K562 (cell line): ENCODE results near the gene IMP4. TPM values are rescaled to one million over a fixed set of nuclear protein-coding genes. Genes with fewer than 3 reads are reported as not detected.
A peak's percentile ranks its signal among the peaks of the same experiment; 100 is the strongest.

Experiments
- ATAC-seq: fragments of 200-7000 bp; cut with Tn5 transposase; 3 replicates; pipeline ENCODE4 v1.9.1; 2020; ENCODE audit warnings: moderate library complexity
- BruUV-seq: library from RNA; stranded (reverse); fragments of 400-500 nt; replicated peaks from 2 replicates; lab custom pipeline; 2021; lab: Mats Ljungman, UMichigan
- CTCF ChIA-PET: fragments of 300-600 bp; formaldehyde crosslinking; extraction: SDS; loops from one replicate; lab custom pipeline; 2021; ENCODE audit warnings: low intra/inter-chr PET ratio; lab: Yijun Ruan, JAX
- POLR2A ChIA-PET: fragments of 300-600, 350-650 bp; sonication (Branson Sonifier 250); formaldehyde crosslinking; extraction: SDS; loops from one replicate; lab custom pipeline; 2021; ENCODE audit warnings: antibody characterized with exemption, inconsistent platforms; lab: Yijun Ruan, JAX
- DNase-seq, 4 experiments: peaks; one replicate each; pipeline versions ENCODE4 v3.0.0 to v3.0.0-alpha.2; 2011 to 2018; ENCODE audit warnings: low spot score in 3 of 4, mixed read lengths in 3 of 4; ENCODE audit errors: extremely low read depth in 1 of 4
- FAIRE-seq: peaks from 2 replicates; lab custom pipeline; 2011; peaks lifted over from hg19 to GRCh38; lab: Jason Lieb, UNC
- H2AFZ ChIP-seq: 2 replicates; pipeline ENCODE4 v1.6.0; 2011; ENCODE audit warnings: low read depth, low read length, control low read depth, inconsistent platforms
- H3K27ac ChIP-seq: fragments of 200-600 bp; 3 replicates; pipeline ENCODE4 v1.8.0; 2011; ENCODE audit warnings: low read depth, mild to moderate bottlenecking, control low read depth, inconsistent platforms, low read length, moderate library complexity, mixed read lengths; ENCODE audit errors: extremely low read depth
- H3K27me3 ChIP-seq, 2 experiments: fragments of 300-600 bp in 1 of 2; 2 replicates in 1 of 2; 3 replicates in 1 of 2; pipeline versions ENCODE4 v1.6.0 to v1.8.0; 2011; ENCODE audit warnings: inconsistent platforms in 2 of 2, low read length in 2 of 2, mild to moderate bottlenecking in 1 of 2, mixed read lengths in 1 of 2, moderate library complexity in 1 of 2; ENCODE audit not compliant: control insufficient read depth in 2 of 2, insufficient read depth in 2 of 2
- H3K36me3 ChIP-seq: fragments of 300-600 bp; 3 replicates; pipeline ENCODE4 v1.8.0; 2011; ENCODE audit warnings: mild to moderate bottlenecking, low read length, inconsistent platforms; ENCODE audit not compliant: control insufficient read depth, insufficient read depth
- H3K4me1 ChIP-seq, 2 experiments: fragments of 200-600 bp in 1 of 2; replicated peaks in 1 of 2; 2 replicates in 1 of 2; 3 replicates in 1 of 2; pipeline versions ENCODE4 v1.5.1 to v1.8.0; 2011; ENCODE audit warnings: inconsistent platforms in 2 of 2, low read length in 2 of 2, mild to moderate bottlenecking in 1 of 2, mixed read lengths in 1 of 2, moderate library complexity in 1 of 2; ENCODE audit not compliant: control insufficient read depth in 2 of 2, insufficient read depth in 2 of 2
- H3K4me2 ChIP-seq: 2 replicates; pipeline ENCODE4 v1.6.1; 2011; ENCODE audit warnings: low read length, control low read depth, inconsistent platforms, mixed read lengths; ENCODE audit not compliant: insufficient read depth
- H3K4me3 ChIP-seq: fragments of 200-600 bp; sonication (generic), shearing (Covaris generic); 2 replicates; pipeline ENCODE4 v1.5.1; 2016; ENCODE audit warnings: control low read depth, inconsistent platforms
- H3K79me2 ChIP-seq: fragments of 200-600 bp; 3 replicates; pipeline ENCODE4 v1.8.0; 2011; ENCODE audit warnings: low read length, inconsistent platforms; ENCODE audit not compliant: control insufficient read depth, insufficient read depth
- H3K9ac ChIP-seq, 2 experiments: 2 replicates each; pipeline versions ENCODE4 v1.6.0 to v1.6.1; 2011; ENCODE audit warnings: low read depth in 2 of 2, low read length in 2 of 2, control low read depth in 1 of 2, inconsistent platforms in 1 of 2, mild to moderate bottlenecking in 1 of 2, mixed read lengths in 1 of 2; ENCODE audit not compliant: insufficient read depth in 1 of 2
- H3K9me1 ChIP-seq: one replicate; pipeline ENCODE4 v1.6.0; 2011; ENCODE audit warnings: inconsistent platforms, mild to moderate bottlenecking, low read length, moderate library complexity; ENCODE audit not compliant: control insufficient read depth, insufficient read depth
- H3K9me3 ChIP-seq: replicated peaks from 2 replicates; pipeline ENCODE4 v1.5.1; 2011; ENCODE audit warnings: low read depth, low read length, inconsistent platforms; ENCODE audit not compliant: control insufficient read depth, insufficient read depth
- H4K20me1 ChIP-seq: replicated peaks from 2 replicates; pipeline ENCODE4 v1.6.1; 2011; ENCODE audit warnings: low read length, inconsistent platforms, mixed read lengths; ENCODE audit not compliant: control insufficient read depth, insufficient read depth
- ETV1 ChIP-seq: fragments of 450-650 bp; conservative IDR thresholded peaks from 2 replicates; pipeline ENCODE4 v1.6.1; 2016; ENCODE audit warnings: missing genetic modification characterization, control low read depth, low read depth, missing compliant biosample characterization
- FOXA1 ChIP-seq: fragments of 450-650 bp; IDR thresholded peaks from 2 replicates; pipeline ENCODE4 v1.6.1; 2016; ENCODE audit warnings: mild to moderate bottlenecking, borderline replicate concordance
- MCM3 ChIP-seq: fragments of 450-650 bp; IDR thresholded peaks from 2 replicates; pipeline ENCODE4 v1.6.1; 2016
- NUFIP1 ChIP-seq: fragments of 450-650 bp; IDR thresholded peaks from 2 replicates; pipeline ENCODE4 v1.6.1; 2018; ENCODE audit not compliant: partially characterized antibody
- POLR2AphosphoS2 ChIP-seq: IDR thresholded peaks from 2 replicates; pipeline ENCODE4 v1.6.1; 2012; ENCODE audit warnings: low read length, improper control_type of control experiment
- RUNX1 ChIP-seq: sonication (generic); IDR thresholded peaks from 2 replicates; pipeline ENCODE4 v1.6.1; 2016; ENCODE audit warnings: antibody characterized with exemption, low read depth
- SPI1 ChIP-seq: IDR thresholded peaks from 2 replicates; pipeline ENCODE4 v1.6.1; 2011; ENCODE audit warnings: low read depth, low read length, control low read depth, borderline replicate concordance
- U2AF2 ChIP-seq: fragments of 200-400 bp; formaldehyde crosslinking; optimal IDR thresholded peaks from 2 replicates; pipeline ENCODE3; 2017; ENCODE audit warnings: low read depth, mild to moderate bottlenecking, low read length
- ZNF23 ChIP-seq: fragments of 250-450 bp; sonication (Bioruptor Pico); IDR thresholded peaks from 2 replicates; pipeline ENCODE4 v1.4.0; 2020; ENCODE audit warnings: mild to moderate bottlenecking
- WGBS: fragments of 100-300 bp; shearing (Covaris generic); methylation state at CpG from one replicate; pipeline ENCODE4 v1.1.6; 2016; ENCODE audit warnings: low coverage, mixed read lengths; ENCODE audit not compliant: insufficient coverage; ENCODE audit errors: missing lambda C conversion rate; 5-methylcytosine and 5-hydroxymethylcytosine counted together
- in situ Hi-C: fragments of 300-500 bp; cut with MboI; formaldehyde crosslinking; loops from 4 replicates; pipeline ENCODE4 v1.15.0; 2018; ENCODE audit warnings: inconsistent platforms, mixed read lengths
- intact Hi-C: fragments of 100-400 bp; cut with micrococcal nuclease; formaldehyde crosslinking; loops from 2 replicates; pipeline ENCODE4 v1.14.2; 2022
- polyA plus RNA-seq, 8 experiments: library from polyadenylated mRNA; depleted of rRNA in 4 of 8; stranded (reverse) in 5 of 8; unstranded in 3 of 8; fragments of >200 nt; fragmentation: Nextera tagmentation in 2 of 8; fragmentation: Illumina TruSeq in 1 of 8; extraction: Ambion mirVana in 2 of 8; extraction: Trizol in 1 of 8; gene quantifications; 2 replicates each; pipeline versions ENCODE4 v1.2.1 to v1.2.3, GENCODE V29; 2011 to 2014; ENCODE audit warnings: inconsistent platforms in 1 of 8, missing spikeins in 1 of 8
- total RNA-seq, 7 experiments: library from RNA; depleted of rRNA in 6 of 7; stranded (reverse); fragments of >200 nt in 6 of 7; fragmentation: Illumina TruSeq in 2 of 7; extraction: Trizol in 2 of 7; gene quantifications; 2 replicates each; pipeline versions ENCODE4 v1.2.1 to v1.2.3, GENCODE V29; 2011 to 2021; ENCODE audit warnings: low replicate concordance in 1 of 7

IMP4 gene
- total and polyA plus RNA-seq, 9 of the 15 experiments (the other 6 are each of a cell fraction or from before 2014, with no cell fraction given) = 35.4 to 209 (median 100.0) TPM

GRCh38 chr2:130363479-130363878 is 20.8 kb downstream of the IMP4 start:
- H3K4me2 ChIP-seq = no peak overlapping the region
- 0 out of 2 replicates have a peak, but pooled peaks cover 1% of the 10 kb centered on the region for H3K9me3 ChIP-seq
- ATAC-seq = no peak
- no peak for DNase-seq
- POLR2A ChIA-PET = no interaction called here
- H3K27ac ChIP-seq = no peak overlapping the region
- no peak for FAIRE-seq
- in situ Hi-C loops = no loop called here
- H3K79me2 ChIP-seq = no peaks in the 10 kb centered on the region; the same call in 2 of the 3 replicates
- no peaks in the 10 kb centered on the region for H3K9me1 ChIP-seq
- peaks cover 0 to 9% of the 10 kb centered on the region in 2 experiments; a peak in 3 of 5 replicates for H3K4me1 ChIP-seq
- CTCF ChIA-PET = no interaction called here
- H3K9ac ChIP-seq = no peak overlapping the region
- no peak overlapping the region for H3K4me3 ChIP-seq
- H2AFZ ChIP-seq = no peak overlapping the region
- no peaks in the 10 kb centered on the region for H3K27me3 ChIP-seq
- intact Hi-C loops = no loop called here
- H4K20me1 ChIP-seq = no peaks in the 10 kb centered on the region
- no TSS peak for BruUV-seq
- H3K36me3 ChIP-seq = peaks cover 6% of the 10 kb centered on the region; the same call in 2 of the 3 replicates
- TF ChIP-seq SPI1 (0 out of 2 replicates have a peak, but pooled peaks have one; percentile 40), FOXA1 (no peak)

- no peak overlapping the region for H2AFZ ChIP-seq
- H4K20me1 ChIP-seq = no peaks in the 10 kb centered on the region
- no peaks in the 10 kb centered on the region; the same call in 2 of the 3 replicates for H3K79me2 ChIP-seq
- FAIRE-seq (no peak), ATAC-seq (no peak), DNase-seq (no peak)
- H3K9me1 ChIP-seq = no peaks in the 10 kb centered on the region
- H3K9ac ChIP-seq = no peak overlapping the region
- ChIA-PET CTCF (no interaction called here), POLR2A (no interaction called here)
- TF ChIP-seq RUNX1 (no peak), ZNF23 (no peak), U2AF2 (no peak), MCM3 (no peak), ETV1 (tag) (no peak), POLR2AphosphoS2 (no peak), NUFIP1 (no peak)
- peaks cover 12% of the 10 kb centered on the region; the same call in 2 of the 3 replicates for H3K36me3 ChIP-seq
- H3K4me1 ChIP-seq = peaks cover 0 to 1% of the 10 kb centered on the region in 2 experiments; a peak in 3 of 5 replicates
- WGBS = 76% methylated on average over 2 of the region's 2 CpGs
- in situ Hi-C loops (no loop called here), intact Hi-C loops (no loop called here)
- H3K4me3 ChIP-seq = no peak overlapping the region
- H3K9me3 ChIP-seq = 0 out of 2 replicates have a peak, but pooled peaks cover 1% of the 10 kb centered on the region
- no peak overlapping the region for H3K4me2 ChIP-seq
- BruUV-seq = no TSS peak
- no peaks in the 10 kb centered on the region for H3K27me3 ChIP-seq
- H3K27ac ChIP-seq = no peak overlapping the region
Observed at GRCh38 chr2:130365075-130365474, 22.4 kb downstream of the IMP4 start.
